Tibial nerve (tissue), 4 donors: ENCODE data around the gene ALG6.

Experiments used
- EP300 ChIP-seq, 2 donors: sonication (generic); formaldehyde crosslinking; IDR thresholded peaks; one replicate each; pipeline ENCODE4 v1.6.1; 2017; ENCODE audit warnings: antibody characterized with exemption in 2 of 2, mild to moderate bottlenecking in 1 of 2
- TF ChIP-seq, protein P1 (sequence below), 5 experiments: fragments of 200-600 bp in 3 of 5; fragments of 450-650 bp in 2 of 5; sonication (generic) in 3 of 5; IDR thresholded peaks; one replicate each; pipeline ENCODE4 v1.5.1; 2016 to 2019; ENCODE audit warnings: antibody characterized with exemption in 5 of 5, mild to moderate bottlenecking in 3 of 5, moderate library complexity in 2 of 5

GRCh38 chr1:63450416-63450815 is 83.0 kb downstream of the ALG6 start:
- TF ChIP-seq, protein P1, sequence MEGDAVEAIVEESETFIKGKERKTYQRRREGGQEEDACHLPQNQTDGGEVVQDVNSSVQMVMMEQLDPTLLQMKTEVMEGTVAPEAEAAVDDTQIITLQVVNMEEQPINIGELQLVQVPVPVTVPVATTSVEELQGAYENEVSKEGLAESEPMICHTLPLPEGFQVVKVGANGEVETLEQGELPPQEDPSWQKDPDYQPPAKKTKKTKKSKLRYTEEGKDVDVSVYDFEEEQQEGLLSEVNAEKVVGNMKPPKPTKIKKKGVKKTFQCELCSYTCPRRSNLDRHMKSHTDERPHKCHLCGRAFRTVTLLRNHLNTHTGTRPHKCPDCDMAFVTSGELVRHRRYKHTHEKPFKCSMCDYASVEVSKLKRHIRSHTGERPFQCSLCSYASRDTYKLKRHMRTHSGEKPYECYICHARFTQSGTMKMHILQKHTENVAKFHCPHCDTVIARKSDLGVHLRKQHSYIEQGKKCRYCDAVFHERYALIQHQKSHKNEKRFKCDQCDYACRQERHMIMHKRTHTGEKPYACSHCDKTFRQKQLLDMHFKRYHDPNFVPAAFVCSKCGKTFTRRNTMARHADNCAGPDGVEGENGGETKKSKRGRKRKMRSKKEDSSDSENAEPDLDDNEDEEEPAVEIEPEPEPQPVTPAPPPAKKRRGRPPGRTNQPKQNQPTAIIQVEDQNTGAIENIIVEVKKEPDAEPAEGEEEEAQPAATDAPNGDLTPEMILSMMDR (IDR thresholded peaks at IDR 0.05) = no peak
- no peak for TF ChIP-seq EP300 (IDR thresholded peaks at IDR 0.05)
